Stimulated activated naive CD8-positive, alpha-beta T cell treated with anti-CD3 and anti-CD28 coated beads, Interleukin-15, amount 100 ng/mL, for 72 hours (primary cell): Measurements from ENCODE around the gene CPED1.
"Not testable (repeated sequence)": the region's sequence is repeated elsewhere in the genome, so short reads cannot be mapped to it uniquely, and the experiment has no call there.

Experiments used
- ATAC-seq: fragments of 150-1000 bp; cut with Tn5 transposase; 2 replicates; pipeline ENCODE4 v1.10.0; 2021; ENCODE audit warnings: mild to moderate bottlenecking, moderate library complexity
- DNase-seq, 2 donors: peaks; one replicate each; pipeline ENCODE4 v3.0.0; 2021 to 2022
- H3K27ac Mint-ChIP-seq, 2 donors: one replicate each; pipeline ENCODE4 v1.8.0; 2022; ENCODE audit warnings: mild to moderate bottlenecking in 2 of 2, mixed read lengths in 2 of 2, moderate library complexity in 2 of 2
- H3K27me3 Mint-ChIP-seq: one replicate; pipeline ENCODE4 v1.8.0; 2022; ENCODE audit warnings: mixed read lengths
- H3K4me1 Mint-ChIP-seq: one replicate; pipeline ENCODE4 v1.8.0; 2022; ENCODE audit warnings: mild to moderate bottlenecking, mixed read lengths
- H3K4me3 Mint-ChIP-seq, 2 donors: one replicate each; pipeline ENCODE4 v1.8.0; 2022; ENCODE audit warnings: mild to moderate bottlenecking in 2 of 2, mixed read lengths in 2 of 2, moderate library complexity in 1 of 2
- H3K9me3 Mint-ChIP-seq, 2 donors: one replicate each; pipeline ENCODE4 v1.8.0; 2022; ENCODE audit warnings: mixed read lengths in 2 of 2

Gene CPED1

DNA sequence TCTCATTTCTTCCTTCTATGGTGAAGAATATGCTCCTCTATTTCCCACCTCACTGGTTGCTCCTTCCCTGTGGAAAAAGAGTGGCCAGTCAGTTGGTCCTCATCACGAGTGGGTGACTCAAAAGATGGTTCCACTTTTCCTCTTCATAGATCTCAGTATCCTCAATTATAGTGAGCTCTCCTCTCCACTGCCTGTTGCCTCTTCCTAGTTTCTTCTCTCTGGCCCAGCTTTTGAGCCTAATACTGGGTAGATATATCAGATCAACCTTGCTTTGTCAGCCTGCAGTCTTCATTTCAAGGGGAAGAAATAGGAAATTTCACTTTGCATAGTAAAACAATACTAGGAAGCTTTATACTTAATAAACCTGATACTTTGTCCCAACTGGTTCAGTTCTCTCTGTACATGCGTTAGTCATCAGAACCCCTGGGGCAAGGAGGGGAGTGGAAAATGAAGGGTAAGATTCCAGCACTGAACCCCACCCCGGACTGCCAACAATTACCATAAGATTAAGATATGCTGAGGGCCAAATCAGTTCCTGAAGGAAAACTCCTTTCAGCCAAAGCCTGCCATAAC, 324.8 kb downstream of the CPED1 start:
- Mint-ChIP-seq H3K4me3 (no peak overlapping the region), H3K9me3 (no peaks in the 10 kb centered on the region), H3K27me3 (peaks cover 39% of the 10 kb centered on the region), H3K27ac (no peak overlapping the region), H3K4me1 (no peaks in the 10 kb centered on the region)
- ATAC-seq, result no peak
- DNase-seq, result no peak

DNA sequence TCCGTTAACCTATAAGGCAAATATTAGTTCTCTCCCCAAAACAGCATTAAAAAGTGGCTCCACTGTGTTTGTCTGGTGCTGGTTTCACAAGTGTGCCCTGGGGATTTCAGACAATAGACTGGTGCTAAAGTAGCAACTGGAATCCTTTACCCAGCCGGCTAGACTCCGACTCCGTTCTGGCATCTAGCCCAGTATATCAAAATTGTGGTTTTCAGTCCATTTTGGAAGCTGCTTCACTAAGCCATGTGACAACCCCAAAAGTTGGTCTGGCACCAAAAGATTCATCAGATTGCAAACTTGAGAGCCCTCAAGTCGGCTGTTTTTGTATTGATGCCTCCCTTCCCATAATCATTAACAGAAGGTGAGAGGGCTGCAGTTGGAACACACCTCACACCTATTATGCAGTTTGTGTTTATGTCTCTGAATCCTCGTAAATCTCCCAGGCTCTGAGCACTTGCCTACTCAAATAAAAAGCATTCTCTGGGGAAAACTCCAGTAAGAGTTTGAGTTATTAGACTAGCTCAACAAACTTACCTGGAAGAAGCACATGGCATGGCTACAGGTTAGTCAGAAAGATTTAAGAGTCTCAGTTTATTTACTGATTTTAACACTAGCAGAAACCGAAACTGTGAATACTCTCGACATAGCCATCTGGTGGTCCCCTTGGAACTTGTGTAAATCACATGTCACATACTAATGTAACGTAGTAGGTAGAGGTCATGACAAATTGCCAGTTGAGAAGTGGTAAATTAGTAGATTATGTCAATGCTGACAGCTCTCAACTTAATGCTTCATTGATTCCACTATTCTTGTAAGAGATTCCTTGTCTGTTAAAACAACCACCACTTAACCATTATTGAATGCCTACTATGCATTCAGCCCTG, 325.5 kb downstream of the CPED1 start:
- H3K9me3 Mint-ChIP-seq, result no peaks in the 10 kb centered on the region
- ATAC-seq (no peak), DNase-seq (no peak)
- no peaks in the 10 kb centered on the region for H3K4me1 Mint-ChIP-seq
- H3K4me3 Mint-ChIP-seq, result no peak overlapping the region
- H3K27me3 Mint-ChIP-seq, result peaks cover 33% of the 10 kb centered on the region
- no peak overlapping the region for H3K27ac Mint-ChIP-seq

- H3K4me3 Mint-ChIP-seq, H3K4me1 Mint-ChIP-seq, H3K27ac Mint-ChIP-seq, DNase-seq, H3K9me3 Mint-ChIP-seq, ATAC-seq: not testable (repeated sequence)
- H3K27me3 Mint-ChIP-seq, result peaks cover 23% of the 10 kb centered on the region
These were observed 326.7 kb downstream of the CPED1 start for GRCh38 chr7:121315170-121315569.

- Mint-ChIP-seq H3K4me3 (no peak overlapping the region), H3K4me1 (no peaks in the 10 kb centered on the region), H3K9me3 (no peaks in the 10 kb centered on the region), H3K27ac (no peak overlapping the region), H3K27me3 (peaks cover 27% of the 10 kb centered on the region)
- ATAC-seq (no peak), DNase-seq (no peak)
These were observed 333.9 kb downstream of the CPED1 start for GRCh38 chr7:121322460-121322859.

- no peak for ATAC-seq
- Mint-ChIP-seq H3K4me3 (no peak overlapping the region), H3K27me3 (peaks cover 39% of the 10 kb centered on the region), H3K9me3 (no peaks in the 10 kb centered on the region), H3K4me1 (peaks cover 5% of the 10 kb centered on the region), H3K27ac (no peak overlapping the region)
- DNase-seq, result no peak
These were observed 335.2 kb downstream of the CPED1 start for GRCh38 chr7:121323515-121324302.

DNA sequence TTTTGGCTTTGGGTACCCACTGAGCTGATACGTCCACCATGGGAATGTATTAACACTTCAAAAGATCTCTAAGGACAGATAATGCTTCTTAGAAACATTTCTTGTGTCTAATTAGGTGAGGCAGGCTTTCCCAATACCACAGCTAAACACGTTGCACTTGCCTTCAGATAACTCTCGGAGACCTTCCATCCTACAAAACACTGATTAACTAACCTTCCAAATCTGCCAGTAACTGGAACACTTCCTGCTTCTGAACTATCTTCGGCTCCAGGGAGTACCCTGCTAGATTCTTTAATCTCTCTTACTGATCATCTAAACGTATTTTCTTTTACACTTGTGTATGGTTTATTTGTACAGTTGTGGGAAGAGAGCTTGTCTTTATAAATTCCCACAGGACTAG, 339.2 kb downstream of the CPED1 start:
- Mint-ChIP-seq H3K4me3 (no peak overlapping the region), H3K9me3 (no peaks in the 10 kb centered on the region), H3K4me1 (peaks cover 25% of the 10 kb centered on the region), H3K27me3 (peaks cover 69% of the 10 kb centered on the region), H3K27ac (no peak overlapping the region)
- ATAC-seq (no peak), DNase-seq (no peak)

DNA sequence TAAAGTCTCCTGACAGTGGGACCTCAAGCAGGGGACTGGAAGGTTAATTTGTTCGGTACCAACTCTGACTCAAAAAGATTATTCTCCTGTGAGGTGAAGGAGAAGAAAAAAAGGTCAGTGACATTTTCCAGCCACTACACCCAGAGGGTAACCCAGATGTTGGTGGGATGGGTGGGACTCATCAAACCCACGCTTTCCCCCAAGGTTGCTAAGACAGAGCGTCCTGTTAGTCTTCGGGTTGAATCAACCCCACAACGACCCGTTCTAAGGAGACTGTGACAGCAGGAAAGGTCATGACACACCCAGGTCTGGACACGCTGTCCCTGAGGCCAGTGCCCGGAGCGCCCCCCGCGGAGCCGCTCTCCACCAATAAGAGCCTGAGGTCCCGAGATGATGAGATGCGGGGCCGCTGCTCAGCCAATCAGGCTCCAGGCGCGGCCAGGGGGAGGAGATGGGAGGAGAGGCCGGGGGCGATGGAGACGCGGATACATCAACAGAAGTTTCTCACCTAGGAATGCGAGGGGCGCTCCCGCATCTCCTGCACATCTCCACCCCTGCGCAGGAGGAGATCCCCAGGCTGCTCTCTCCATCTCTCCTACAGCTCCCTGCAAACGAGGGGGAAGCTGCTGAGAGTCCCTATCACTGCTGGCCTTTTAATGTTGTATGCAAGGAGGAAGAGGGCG, 340.1 kb downstream of the CPED1 start, which contains the start of gene WNT16:
TSS of gene WNT16 (plus strand) at position 493 of the 683 bp plus-strand sequence. CDS start 293 bp downstream, outside the sequence.
- Mint-ChIP-seq H3K27me3 (peaks cover 69% of the 10 kb centered on the region), H3K9me3 (no peaks in the 10 kb centered on the region), H3K4me3 (peak within 1 kb of the TSS; percentile 47 to 74), H3K4me1 (peaks cover 25% of the 10 kb centered on the region), H3K27ac (no peak within 1 kb of the TSS)
- DNase-seq (no peak), ATAC-seq (peak; percentile 19)

DNA sequence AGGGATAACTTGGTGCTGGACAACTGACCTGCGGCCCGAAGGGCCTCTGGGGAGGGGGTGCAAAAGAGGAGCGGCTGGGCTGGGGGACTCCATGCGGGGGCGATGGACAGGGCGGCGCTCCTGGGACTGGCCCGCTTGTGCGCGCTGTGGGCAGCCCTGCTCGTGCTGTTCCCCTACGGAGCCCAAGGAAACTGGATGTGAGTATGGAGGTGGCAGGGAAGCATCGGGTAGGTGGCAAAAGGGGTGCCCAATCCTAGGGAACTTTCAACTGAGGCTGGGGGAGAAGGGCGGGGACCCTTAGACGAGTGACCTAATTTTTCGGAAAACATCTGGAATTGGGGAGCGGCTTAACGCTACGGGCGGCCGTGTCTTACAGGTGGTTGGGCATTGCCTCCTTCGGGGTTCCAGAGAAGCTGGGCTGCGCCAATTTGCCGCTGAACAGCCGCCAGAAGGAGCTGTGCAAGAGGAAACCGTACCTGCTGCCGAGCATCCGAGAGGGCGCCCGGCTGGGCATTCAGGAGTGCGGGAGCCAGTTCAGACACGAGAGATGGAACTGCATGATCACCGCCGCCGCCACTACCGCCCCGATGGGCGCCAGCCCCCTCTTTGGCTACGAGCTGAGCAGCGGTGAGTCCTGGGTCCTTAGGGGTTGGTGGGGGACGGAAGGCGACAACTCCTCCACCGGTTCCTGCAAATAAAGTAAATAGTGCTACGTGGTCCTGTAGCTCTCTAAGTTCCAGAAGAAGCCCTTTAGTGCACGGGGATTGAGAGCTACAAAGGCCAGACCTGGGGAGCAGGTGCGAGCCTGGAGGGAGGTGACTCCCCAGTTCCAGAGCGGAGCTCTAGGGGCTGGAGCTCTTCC, 340.9 kb downstream of the CPED1 start:
- no peak overlapping the region for H3K27ac Mint-ChIP-seq

DNA sequence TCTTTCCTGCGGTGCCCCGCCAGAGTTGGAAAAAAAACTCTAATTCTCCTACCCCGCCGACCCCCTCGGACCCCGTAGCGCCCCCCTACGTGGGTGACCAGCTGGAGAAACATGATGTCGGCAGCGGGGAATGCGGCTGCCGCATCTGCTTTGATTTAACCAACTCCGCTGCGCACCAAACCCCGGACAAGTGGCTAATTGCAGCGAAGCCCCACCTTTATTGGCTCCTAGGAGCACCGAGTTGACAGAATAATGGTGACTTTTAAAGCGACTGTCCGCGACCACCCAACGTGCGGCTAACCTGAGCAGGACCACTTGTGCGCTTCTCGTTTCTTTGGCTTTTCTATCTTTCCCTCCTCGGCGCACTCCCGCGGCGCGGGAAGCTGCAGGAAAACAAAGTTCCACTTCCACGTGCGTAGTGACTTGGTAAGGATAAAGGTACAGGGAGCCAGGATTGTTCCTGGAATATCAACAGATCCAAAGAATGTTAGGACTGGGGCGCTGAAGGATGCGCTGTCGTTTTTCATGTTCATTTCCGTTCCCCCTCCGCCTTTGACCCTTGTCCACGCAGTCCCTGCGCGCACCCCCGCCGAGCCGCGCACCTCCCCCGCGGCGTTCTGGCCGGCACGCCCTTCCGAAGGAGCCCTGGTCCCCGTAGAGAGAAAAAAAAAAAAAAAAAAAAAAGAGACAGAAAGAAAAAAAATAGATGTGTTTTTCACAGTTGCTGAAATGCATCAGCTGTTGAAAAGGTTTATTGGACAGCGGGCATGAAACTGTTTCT, 341.7 kb downstream of the CPED1 start:
- H3K27me3 Mint-ChIP-seq, result peaks cover 70% of the 10 kb centered on the region

More for the DNA sequence above, 340.9 kb downstream of the CPED1 start:
- peaks cover 25% of the 10 kb centered on the region for H3K4me1 Mint-ChIP-seq
- ATAC-seq (peak; percentile 75), DNase-seq (peak; percentile 24 to 36)
- peaks cover 69% of the 10 kb centered on the region for H3K27me3 Mint-ChIP-seq
- no peaks in the 10 kb centered on the region for H3K9me3 Mint-ChIP-seq
- H3K4me3 Mint-ChIP-seq, result peak overlapping the region; percentile 47 to 74

DNA sequence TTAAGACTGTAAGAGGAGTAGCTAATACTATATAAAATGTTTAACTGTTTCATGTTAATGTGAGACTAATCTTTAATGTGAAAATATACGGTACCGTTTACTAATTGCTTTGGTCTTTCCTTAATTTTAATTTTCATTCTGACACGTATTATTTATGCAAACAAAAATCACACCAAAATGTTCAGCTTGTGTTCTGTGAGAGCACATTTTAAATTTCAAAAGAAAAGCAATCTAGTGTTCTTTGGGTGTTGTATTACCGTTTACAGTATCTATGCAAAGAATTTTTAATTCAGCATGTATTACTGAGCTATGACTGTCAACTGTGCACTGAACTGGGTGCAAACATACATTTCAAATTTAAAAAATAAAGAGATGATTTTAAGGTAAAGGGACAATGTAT, 342.5 kb downstream of the CPED1 start:
- Mint-ChIP-seq H3K9me3 (no peaks in the 10 kb centered on the region), H3K27me3 (peaks cover 66% of the 10 kb centered on the region)

More for the DNA sequence above, 341.7 kb downstream of the CPED1 start:
- Mint-ChIP-seq H3K27ac (no peak overlapping the region), H3K4me1 (peaks cover 25% of the 10 kb centered on the region), H3K9me3 (no peaks in the 10 kb centered on the region), H3K4me3 (peak overlapping the region; percentile 47 to 74)
- peak; percentile 38 for ATAC-seq
- no peak for DNase-seq

GRCh38 chr7:121331574-121331973, 343.1 kb downstream of the CPED1 start:
- Mint-ChIP-seq H3K9me3 (no peaks in the 10 kb centered on the region), H3K4me1 (peaks cover 25% of the 10 kb centered on the region), H3K27ac (no peak overlapping the region), H3K4me3 (no peak overlapping the region), H3K27me3 (peaks cover 61% of the 10 kb centered on the region)
- ATAC-seq (no peak), DNase-seq (no peak)

More for the DNA sequence above, 342.5 kb downstream of the CPED1 start:
- Mint-ChIP-seq H3K27ac (no peak overlapping the region), H3K4me3 (no peak overlapping the region), H3K4me1 (peaks cover 25% of the 10 kb centered on the region)
- ATAC-seq (no peak), DNase-seq (no peak)

DNA sequence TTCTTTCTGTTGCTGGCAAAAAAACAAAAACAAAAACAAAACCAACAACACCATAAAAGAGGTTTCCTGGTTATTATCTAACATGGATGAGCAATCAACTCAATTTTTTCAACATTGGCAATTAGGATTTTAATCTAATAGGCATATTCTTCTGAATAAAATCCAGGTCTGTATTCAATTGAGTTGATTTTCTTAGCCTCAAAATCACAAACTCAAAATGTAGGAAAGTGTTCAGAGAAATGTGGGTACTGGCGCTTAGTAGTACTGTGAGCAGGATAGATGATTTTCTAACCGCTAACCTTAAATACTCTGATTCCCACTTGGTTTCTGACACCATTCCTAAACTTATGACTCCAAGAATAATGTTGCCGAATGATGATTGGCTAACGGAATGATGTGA, 345.9 kb downstream of the CPED1 start:
- no peak for DNase-seq
- no peaks in the 10 kb centered on the region for H3K9me3 Mint-ChIP-seq
- no peak overlapping the region for H3K27ac Mint-ChIP-seq
- peaks cover 33% of the 10 kb centered on the region for H3K27me3 Mint-ChIP-seq
- peaks cover 13% of the 10 kb centered on the region for H3K4me1 Mint-ChIP-seq
- ATAC-seq, result no peak
- H3K4me3 Mint-ChIP-seq, result no peak overlapping the region

GRCh38 chr7:121334875-121335648, 346.6 kb downstream of the CPED1 start:
- peaks cover 26% of the 10 kb centered on the region for H3K27me3 Mint-ChIP-seq
- no peaks in the 10 kb centered on the region for H3K9me3 Mint-ChIP-seq
- ATAC-seq (no peak), DNase-seq (no peak)
- H3K27ac Mint-ChIP-seq, result no peak overlapping the region
- no peak overlapping the region for H3K4me3 Mint-ChIP-seq
- H3K4me1 Mint-ChIP-seq, result peaks cover 6% of the 10 kb centered on the region
